Psoas muscle (tissue), 8 donors: Measurements from ENCODE around the gene C13orf46. TPM values are rescaled to one million over a fixed set of nuclear protein-coding genes. Genes with fewer than 3 reads are reported as not detected.

Experiments used
- ATAC-seq, 4 donors: fragments of 200-7000 bp; cut with Tn5 transposase; one replicate each; pipeline ENCODE4 v1.9.1; 2020; ENCODE audit warnings: moderate library complexity in 3 of 4, mild to moderate bottlenecking in 2 of 4
- DNase-seq, 2 donors: peaks; one replicate each; pipeline ENCODE4 v3.0.0-alpha.2; 2020
- H3K27ac ChIP-seq: fragments of 200-600 bp; one replicate; pipeline ENCODE4 v1.8.0; 2022
- H3K27me3 ChIP-seq, 3 donors: fragments of 200-600 bp in 1 of 3; one replicate each; pipeline versions ENCODE4 v1.6.1 to v1.8.0; 2013 to 2022; ENCODE audit warnings: low read length in 2 of 3, mild to moderate bottlenecking in 2 of 3, moderate library complexity in 1 of 3; ENCODE audit not compliant: insufficient read depth in 3 of 3
- H3K36me3 ChIP-seq, 2 donors: fragments of 200-600 bp in 1 of 2; one replicate each; pipeline versions ENCODE4 v1.6.1 to v1.8.0; 2013 to 2022; ENCODE audit warnings: low read depth in 1 of 2, mild to moderate bottlenecking in 1 of 2, moderate library complexity in 1 of 2; ENCODE audit not compliant: insufficient read depth in 1 of 2
- H3K4me1 ChIP-seq: fragments of 200-600 bp; one replicate; pipeline ENCODE4 v1.8.0; 2022
- H3K4me3 ChIP-seq: fragments of 200-600 bp; one replicate; pipeline ENCODE4 v1.8.0; 2022; ENCODE audit warnings: mild to moderate bottlenecking
- H3K9me3 ChIP-seq: fragments of 200-600 bp; one replicate; pipeline ENCODE4 v1.8.0; 2022
- WGBS, 3 donors: extraction: QIAGEN DNeasy Blood & Tissue Kit; methylation state at CpG; one replicate each; pipeline versions ENCODE4 v1.1.6 to v1.1.7; 2013; 5-methylcytosine and 5-hydroxymethylcytosine counted together
- intact Hi-C, 2 donors: fragments of 100-400 bp; cut with DNase I; formaldehyde crosslinking; loops; one replicate each; pipeline versions ENCODE4 v1.11.0 to v1.14.2; 2022
- polyA plus RNA-seq, 3 donors: library from polyadenylated mRNA; stranded (reverse); fragments of 200-250 nt; gene quantifications; one replicate each; pipeline ENCODE4 v1.2.3, GENCODE V29; 2013
- total RNA-seq, 4 donors: library from RNA; stranded (reverse); fragmentation: NEBNext Ultra II Directional in 2 of 4; extraction: Animal tissue kit (Norgen Biotek cat#: 25700) in 2 of 4; gene quantifications; one replicate each; pipeline versions ENCODE4 v1.2.1 to v1.2.4, GENCODE V29; 2021 to 2023
- TF ChIP-seq, protein P1 (sequence below): fragments of 200-600 bp; IDR thresholded peaks from one replicate; pipeline ENCODE4 v1.8.0; 2022; ENCODE audit warnings: antibody characterized with exemption
- donor health status: healthy with polysubstance abuse.
- donor health status: DM: no; HTN: no; CAD: no; lungs with moderate emphysema.
- donor health status: Bipolar disorder and iron deficiency.
- donor health status: healthy.
- donor health status: DM: yes; HTN: yes; CAD: no.
- donor health status: DM: no; HTN: no; CAD: no.
- donor health status: DM: no; HTN: no; CAD: no.
- donor health status: DM: yes; HTN: yes; CAD: no.

C13orf46 gene
- total and polyA plus RNA-seq, 7 donors, result 0.14 to 2.5 (median 0.57) TPM; not detected in 1

DNA sequence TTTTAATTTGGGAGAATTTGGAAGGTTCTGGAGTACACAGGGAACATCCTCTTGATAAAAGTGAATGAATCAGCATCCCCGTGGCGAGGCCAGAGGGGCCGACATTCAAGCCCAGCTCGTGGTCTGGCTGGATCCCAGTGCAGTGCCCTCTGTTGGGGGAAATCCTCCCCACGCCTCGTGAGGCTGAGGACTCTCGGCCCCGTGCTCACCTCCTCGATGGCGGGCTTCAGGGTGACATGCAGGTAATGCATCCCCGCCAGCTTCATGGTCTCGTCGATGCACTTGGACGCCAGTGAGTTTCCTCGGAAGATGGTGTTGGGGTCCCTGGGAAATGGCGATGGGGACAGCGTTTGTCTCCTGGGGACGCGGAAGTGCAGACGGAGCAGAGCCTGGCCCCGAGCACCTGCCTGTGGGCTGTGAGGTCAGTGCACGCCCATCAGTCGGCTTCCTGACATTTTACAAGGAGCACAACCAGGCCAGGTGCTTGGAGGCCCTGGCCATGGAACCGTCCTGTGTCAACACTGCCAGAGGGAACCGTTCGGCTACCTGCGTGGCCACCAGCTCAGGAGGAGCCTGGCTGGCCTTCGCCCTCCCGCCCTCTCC lies 43.3 kb upstream of the C13orf46 start:
- Histone ChIP-seq H3K27ac (no peak overlapping the region), H3K9me3 (no peaks in the 10 kb centered on the region), H3K4me3 (no peak overlapping the region), H3K36me3 (peaks cover 0 to 71% of the 10 kb centered on the region in 2 donors), H3K27me3 (no peaks in the 10 kb centered on the region), H3K4me1 (no peaks in the 10 kb centered on the region)
- peak in 3 of 4 donors; percentile 29 to 43 (median 40) for ATAC-seq
- intact Hi-C loops, result no loop called here
- TF ChIP-seq, protein P1, sequence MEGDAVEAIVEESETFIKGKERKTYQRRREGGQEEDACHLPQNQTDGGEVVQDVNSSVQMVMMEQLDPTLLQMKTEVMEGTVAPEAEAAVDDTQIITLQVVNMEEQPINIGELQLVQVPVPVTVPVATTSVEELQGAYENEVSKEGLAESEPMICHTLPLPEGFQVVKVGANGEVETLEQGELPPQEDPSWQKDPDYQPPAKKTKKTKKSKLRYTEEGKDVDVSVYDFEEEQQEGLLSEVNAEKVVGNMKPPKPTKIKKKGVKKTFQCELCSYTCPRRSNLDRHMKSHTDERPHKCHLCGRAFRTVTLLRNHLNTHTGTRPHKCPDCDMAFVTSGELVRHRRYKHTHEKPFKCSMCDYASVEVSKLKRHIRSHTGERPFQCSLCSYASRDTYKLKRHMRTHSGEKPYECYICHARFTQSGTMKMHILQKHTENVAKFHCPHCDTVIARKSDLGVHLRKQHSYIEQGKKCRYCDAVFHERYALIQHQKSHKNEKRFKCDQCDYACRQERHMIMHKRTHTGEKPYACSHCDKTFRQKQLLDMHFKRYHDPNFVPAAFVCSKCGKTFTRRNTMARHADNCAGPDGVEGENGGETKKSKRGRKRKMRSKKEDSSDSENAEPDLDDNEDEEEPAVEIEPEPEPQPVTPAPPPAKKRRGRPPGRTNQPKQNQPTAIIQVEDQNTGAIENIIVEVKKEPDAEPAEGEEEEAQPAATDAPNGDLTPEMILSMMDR, result no peak
- peak in 1 of 2 donors; percentile 16 for DNase-seq
- 85 to 88% (median 87%) methylated on average over 29 of the region's 29 CpGs for WGBS, 3 donors

DNA sequence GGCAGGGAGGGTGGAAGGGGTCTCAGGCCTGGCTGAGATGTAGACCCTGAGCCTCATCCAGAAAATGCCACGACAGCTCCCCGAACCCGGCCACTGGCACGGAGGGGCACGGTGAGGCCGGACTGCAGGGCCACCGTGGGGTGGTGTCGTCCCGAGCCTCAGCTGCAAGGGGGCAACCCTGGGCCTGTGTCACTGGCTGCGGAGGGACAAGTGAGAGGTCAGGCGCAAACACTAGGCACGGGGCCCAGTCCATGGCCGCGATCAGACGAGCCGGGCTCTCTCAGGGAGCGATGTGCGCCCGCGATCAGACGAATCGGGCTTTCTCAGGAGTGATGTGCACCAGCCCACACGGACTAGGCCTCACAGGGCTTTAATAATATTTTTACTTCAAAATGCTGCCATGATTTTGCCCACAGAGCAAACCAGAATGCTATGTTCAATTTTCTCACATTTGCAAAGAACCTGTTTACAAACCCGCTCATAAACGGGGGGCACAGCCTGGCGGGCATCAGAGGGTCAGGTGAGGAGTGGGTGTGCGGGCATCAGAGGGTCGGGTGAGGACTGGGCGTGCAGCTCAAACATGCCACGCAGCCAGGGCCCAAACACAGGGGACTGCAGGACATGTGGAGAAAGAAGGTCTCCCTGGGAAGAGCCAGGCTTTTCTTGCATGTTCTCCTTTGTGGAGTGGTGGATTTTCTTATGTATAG lies 42.6 kb upstream of the C13orf46 start:
- no peak overlapping the region for H3K27ac ChIP-seq
- WGBS, 3 donors, result 92 to 96% (median 93%) methylated on average over 30 of the region's 30 CpGs
- no peak overlapping the region for H3K4me3 ChIP-seq
- H3K27me3 ChIP-seq, result no peaks in the 10 kb centered on the region
- DNase-seq (peak in 1 of 2 donors; percentile 15), ATAC-seq (no peak)
- TF ChIP-seq, protein P1, result no peak
- H3K9me3 ChIP-seq, result no peaks in the 10 kb centered on the region
- intact Hi-C loops, result no loop called here
- no peaks in the 10 kb centered on the region for H3K4me1 ChIP-seq
- peaks cover 0 to 71% of the 10 kb centered on the region in 2 donors for H3K36me3 ChIP-seq

DNA sequence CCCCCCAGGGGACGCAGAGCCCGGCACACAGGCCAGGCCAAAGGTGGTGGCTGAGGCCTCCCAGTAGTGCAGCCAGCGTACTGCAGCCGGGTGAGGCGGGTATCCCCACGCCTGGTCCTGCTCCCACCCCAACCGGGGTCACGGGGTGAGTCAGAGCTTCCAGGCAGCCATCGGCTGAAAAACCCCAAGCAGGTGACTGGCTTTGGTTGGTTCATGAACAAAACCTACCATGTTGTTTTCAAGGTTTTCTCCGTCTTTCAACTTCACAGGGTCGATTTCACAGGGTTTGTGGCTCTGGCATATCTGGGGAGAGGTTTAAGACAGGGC lies 42.1 kb upstream of the C13orf46 start:
- H3K36me3 ChIP-seq, result peaks cover 0 to 71% of the 10 kb centered on the region in 2 donors
- TF ChIP-seq, protein P1, result no peak
- no peaks in the 10 kb centered on the region for H3K4me1 ChIP-seq
- ATAC-seq, result peak in 2 of 4 donors; percentile 7 to 11
- no peaks in the 10 kb centered on the region for H3K27me3 ChIP-seq
- DNase-seq, result no peak
- WGBS, 3 donors, result 84 to 87% (median 85%) methylated on average over 11 of the region's 11 CpGs
- H3K9me3 ChIP-seq, result no peaks in the 10 kb centered on the region
- H3K27ac ChIP-seq, result no peak overlapping the region
- H3K4me3 ChIP-seq, result no peak overlapping the region
- intact Hi-C loops, result no loop called here

DNA sequence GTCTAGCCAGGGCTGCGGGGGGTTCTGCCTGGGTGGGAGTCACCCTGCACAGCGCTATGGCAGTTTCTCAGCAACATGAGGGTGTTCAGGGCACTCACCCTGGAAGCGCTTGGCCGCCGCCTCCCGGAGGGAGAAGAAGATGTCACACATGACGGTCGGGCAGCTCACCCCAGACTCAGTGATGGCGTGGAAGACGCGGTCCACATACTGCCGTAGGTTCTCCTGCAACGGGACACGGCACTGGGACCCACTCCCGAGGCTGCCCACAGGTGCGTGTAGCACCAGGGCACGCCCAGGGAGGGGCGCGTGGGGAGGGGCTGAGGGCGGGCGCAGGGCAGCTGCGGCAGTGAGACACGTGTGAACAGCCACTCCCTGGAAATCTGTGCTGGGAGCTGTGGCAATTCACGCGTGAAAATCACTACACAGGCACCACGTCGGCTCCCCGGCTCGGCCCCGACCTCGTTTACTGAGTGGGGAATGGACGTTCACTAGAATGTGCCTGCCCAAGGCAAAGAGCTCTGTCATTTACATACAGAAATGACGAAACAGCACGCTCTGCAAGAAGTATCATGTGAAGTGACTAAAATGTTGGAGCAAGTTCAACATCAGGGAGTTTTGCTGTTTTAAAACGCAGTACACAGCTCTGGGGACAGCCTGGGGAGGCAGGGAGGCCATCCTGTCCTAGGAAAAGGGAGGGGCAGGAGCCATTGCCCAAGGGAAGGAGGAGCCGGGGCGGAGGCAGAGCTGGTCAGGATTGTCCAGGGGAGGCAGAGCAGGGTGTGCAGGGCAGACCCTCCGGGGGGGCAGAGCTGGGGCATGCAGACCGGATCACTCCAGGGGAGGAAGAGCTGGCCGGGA lies 41.5 kb upstream of the C13orf46 start:
- Histone ChIP-seq H3K4me3 (no peak overlapping the region), H3K36me3 (peaks cover 0 to 68% of the 10 kb centered on the region in 2 donors), H3K27ac (no peak overlapping the region), H3K9me3 (no peaks in the 10 kb centered on the region), H3K27me3 (no peaks in the 10 kb centered on the region), H3K4me1 (no peaks in the 10 kb centered on the region)
- 84 to 90% (median 87%) methylated on average over 40 of the region's 40 CpGs for WGBS, 3 donors
- intact Hi-C loops, result no loop called here
- peak in 3 of 4 donors; percentile 19 to 49 (median 47) for ATAC-seq
- DNase-seq, result peak; percentile 78 to 81
- TF ChIP-seq, protein P1, result no peak
